ENCODE results near the gene PNPLA5. TPM values are rescaled to one million over a fixed set of nuclear protein-coding genes. Genes with fewer than 3 reads are reported as not detected.

The PNPLA5 gene
- total and polyA plus RNA-seq, 2 of the 13 experiments (the other 11 are each of a cell fraction or from before 2014, with no cell fraction given): not detected

- TF ChIP-seq, protein P1, sequence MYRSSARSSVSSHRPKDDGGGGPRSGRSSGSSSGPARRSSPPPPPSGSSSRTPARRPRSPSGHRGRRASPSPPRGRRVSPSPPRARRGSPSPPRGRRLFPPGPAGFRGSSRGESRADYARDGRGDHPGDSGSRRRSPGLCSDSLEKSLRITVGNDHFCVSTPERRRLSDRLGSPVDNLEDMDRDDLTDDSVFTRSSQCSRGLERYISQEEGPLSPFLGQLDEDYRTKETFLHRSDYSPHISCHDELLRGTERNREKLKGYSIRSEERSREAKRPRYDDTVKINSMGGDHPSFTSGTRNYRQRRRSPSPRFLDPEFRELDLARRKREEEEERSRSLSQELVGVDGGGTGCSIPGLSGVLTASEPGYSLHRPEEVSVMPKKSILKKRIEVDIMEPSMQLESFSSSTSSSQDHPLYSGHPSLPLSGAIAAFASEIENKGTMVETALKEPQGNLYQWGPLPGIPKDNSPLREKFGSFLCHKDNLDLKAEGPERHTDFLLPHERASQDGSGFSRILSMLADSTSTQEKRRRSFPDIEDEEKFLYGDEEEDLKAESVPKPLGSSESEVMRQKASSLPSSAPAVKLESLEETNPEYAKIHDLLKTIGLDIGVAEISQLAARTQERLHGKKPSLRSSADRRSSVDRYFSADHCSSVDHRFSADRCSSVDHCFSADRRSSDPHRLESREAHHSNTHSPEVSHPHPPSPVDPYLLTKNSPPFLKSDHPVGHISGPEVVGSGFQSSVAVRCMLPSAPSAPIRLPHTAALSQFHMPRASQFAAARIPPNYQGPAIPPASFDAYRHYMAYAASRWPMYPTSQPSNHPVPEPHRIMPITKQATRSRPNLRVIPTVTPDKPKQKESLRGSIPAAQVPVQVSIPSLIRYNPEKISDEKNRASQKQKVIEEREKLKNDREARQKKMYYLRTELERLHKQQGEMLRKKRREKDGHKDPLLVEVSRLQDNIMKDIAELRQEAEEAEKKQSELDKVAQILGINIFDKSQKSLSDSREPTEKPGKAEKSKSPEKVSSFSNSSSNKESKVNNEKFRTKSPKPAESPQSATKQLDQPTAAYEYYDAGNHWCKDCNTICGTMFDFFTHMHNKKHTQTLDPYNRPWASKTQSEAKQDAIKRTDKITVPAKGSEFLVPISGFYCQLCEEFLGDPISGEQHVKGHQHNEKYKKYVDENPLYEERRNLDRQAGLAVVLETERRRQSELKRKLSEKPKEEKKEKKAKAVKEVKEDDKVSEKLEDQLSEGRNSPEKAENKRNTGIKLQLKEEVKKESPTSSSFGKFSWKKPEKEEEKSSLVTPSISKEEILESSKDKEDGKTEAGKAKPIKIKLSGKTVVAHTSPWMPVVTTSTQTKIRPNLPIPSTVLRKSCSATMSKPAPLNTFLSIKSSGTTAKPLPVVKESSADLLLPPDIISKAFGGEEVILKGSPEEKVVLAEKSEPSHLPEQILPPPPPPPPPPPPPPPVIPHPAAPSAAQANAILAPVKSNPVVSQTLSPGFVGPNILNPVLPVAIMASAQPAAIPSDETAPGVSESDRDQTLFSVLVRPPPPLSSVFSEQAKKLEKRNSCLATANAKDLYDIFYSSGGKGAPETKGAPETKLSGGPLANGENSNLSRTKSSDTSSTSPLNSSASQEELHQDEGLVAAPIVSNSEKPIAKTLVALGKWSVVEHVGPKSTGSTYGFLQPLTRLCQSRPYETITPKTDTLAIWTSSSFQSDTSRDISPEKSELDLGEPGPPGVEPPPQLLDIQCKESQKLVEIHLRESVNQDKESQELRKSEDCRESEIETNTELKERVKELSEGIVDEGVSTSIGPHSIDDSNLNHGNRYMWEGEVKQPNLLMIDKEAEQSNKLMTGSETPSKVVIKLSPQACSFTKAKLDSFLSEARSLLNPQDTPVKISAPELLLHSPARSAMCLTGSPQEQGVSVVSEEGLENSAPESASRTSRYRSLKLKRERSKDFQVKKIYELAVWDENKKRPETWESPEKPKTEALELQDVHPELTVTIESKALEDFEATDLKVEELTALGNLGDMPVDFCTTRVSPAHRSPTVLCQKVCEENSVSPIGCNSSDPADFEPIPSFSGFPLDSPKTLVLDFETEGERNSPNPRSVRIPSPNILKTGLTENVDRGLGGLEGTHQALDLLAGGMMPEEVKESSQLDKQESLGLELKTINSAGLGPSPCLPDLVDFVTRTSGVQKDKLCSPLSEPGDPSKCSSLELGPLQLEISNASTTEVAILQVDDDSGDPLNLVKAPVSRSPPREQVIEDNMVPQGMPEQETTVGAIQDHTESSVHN (CRISPR knock-in tag; IDR thresholded peaks at IDR 0.05): no peak
- no peak for TF ChIP-seq NKX3-1 (CRISPR knock-in tag; IDR thresholded peaks at IDR 0.05)
- no peak for TF ChIP-seq ZNF7 (CRISPR knock-in tag; IDR thresholded peaks at IDR 0.05)
- TF ChIP-seq MTA3 (CRISPR knock-in tag; IDR thresholded peaks at IDR 0.05): no peak
- TF ChIP-seq ZNF607 (CRISPR knock-in tag; IDR thresholded peaks at IDR 0.05; ENCODE audit: borderline replicate concordance): peak; percentile 38; the same call in 1 of the 2 replicates
- TF ChIP-seq ZSCAN21 (CRISPR knock-in tag; IDR thresholded peaks at IDR 0.05; ENCODE audit: borderline replicate concordance): no peak
- TF ChIP-seq ZNF256 (CRISPR knock-in tag; conservative IDR thresholded peaks at IDR 0.05): no peak
- TF ChIP-seq TBP (CRISPR knock-in tag; IDR thresholded peaks at IDR 0.05): no peak
- TF ChIP-seq, protein P2, sequence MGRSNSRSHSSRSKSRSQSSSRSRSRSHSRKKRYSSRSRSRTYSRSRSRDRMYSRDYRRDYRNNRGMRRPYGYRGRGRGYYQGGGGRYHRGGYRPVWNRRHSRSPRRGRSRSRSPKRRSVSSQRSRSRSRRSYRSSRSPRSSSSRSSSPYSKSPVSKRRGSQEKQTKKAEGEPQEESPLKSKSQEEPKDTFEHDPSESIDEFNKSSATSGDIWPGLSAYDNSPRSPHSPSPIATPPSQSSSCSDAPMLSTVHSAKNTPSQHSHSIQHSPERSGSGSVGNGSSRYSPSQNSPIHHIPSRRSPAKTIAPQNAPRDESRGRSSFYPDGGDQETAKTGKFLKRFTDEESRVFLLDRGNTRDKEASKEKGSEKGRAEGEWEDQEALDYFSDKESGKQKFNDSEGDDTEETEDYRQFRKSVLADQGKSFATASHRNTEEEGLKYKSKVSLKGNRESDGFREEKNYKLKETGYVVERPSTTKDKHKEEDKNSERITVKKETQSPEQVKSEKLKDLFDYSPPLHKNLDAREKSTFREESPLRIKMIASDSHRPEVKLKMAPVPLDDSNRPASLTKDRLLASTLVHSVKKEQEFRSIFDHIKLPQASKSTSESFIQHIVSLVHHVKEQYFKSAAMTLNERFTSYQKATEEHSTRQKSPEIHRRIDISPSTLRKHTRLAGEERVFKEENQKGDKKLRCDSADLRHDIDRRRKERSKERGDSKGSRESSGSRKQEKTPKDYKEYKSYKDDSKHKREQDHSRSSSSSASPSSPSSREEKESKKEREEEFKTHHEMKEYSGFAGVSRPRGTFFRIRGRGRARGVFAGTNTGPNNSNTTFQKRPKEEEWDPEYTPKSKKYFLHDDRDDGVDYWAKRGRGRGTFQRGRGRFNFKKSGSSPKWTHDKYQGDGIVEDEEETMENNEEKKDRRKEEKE (IDR thresholded peaks at IDR 0.05): no peak
- TF ChIP-seq, protein P3, sequence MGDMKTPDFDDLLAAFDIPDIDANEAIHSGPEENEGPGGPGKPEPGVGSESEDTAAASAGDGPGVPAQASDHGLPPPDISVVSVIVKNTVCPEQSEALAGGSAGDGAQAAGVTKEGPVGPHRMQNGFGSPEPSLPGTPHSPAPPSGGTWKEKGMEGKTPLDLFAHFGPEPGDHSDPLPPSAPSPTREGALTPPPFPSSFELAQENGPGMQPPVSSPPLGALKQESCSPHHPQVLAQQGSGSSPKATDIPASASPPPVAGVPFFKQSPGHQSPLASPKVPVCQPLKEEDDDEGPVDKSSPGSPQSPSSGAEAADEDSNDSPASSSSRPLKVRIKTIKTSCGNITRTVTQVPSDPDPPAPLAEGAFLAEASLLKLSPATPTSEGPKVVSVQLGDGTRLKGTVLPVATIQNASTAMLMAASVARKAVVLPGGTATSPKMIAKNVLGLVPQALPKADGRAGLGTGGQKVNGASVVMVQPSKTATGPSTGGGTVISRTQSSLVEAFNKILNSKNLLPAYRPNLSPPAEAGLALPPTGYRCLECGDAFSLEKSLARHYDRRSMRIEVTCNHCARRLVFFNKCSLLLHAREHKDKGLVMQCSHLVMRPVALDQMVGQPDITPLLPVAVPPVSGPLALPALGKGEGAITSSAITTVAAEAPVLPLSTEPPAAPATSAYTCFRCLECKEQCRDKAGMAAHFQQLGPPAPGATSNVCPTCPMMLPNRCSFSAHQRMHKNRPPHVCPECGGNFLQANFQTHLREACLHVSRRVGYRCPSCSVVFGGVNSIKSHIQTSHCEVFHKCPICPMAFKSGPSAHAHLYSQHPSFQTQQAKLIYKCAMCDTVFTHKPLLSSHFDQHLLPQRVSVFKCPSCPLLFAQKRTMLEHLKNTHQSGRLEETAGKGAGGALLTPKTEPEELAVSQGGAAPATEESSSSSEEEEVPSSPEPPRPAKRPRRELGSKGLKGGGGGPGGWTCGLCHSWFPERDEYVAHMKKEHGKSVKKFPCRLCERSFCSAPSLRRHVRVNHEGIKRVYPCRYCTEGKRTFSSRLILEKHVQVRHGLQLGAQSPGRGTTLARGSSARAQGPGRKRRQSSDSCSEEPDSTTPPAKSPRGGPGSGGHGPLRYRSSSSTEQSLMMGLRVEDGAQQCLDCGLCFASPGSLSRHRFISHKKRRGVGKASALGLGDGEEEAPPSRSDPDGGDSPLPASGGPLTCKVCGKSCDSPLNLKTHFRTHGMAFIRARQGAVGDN (CRISPR knock-in tag; IDR thresholded peaks at IDR 0.05): no peak
- TF ChIP-seq HNF4A (CRISPR knock-in tag; IDR thresholded peaks at IDR 0.05): peak; percentile 97
- TF ChIP-seq, protein P4, sequence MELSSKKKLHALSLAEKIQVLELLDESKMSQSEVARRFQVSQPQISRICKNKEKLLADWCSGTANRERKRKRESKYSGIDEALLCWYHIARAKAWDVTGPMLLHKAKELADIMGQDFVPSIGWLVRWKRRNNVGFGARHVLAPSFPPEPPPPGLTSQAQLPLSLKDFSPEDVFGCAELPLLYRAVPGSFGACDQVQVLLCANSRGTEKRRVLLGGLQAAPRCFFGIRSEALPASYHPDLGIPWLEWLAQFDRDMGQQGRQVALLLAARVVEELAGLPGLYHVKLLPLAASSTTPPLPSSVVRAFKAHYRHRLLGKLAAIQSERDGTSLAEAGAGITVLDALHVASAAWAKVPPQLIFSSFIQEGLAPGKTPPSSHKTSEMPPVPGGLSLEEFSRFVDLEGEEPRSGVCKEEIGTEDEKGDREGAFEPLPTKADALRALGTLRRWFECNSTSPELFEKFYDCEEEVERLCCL (CRISPR knock-in tag; IDR thresholded peaks at IDR 0.05; ENCODE audit: borderline replicate concordance): no peak
- no peak for TF ChIP-seq SIX1 (CRISPR knock-in tag; IDR thresholded peaks at IDR 0.05; ENCODE audit: borderline replicate concordance)
- TF ChIP-seq RARG (CRISPR knock-in tag; IDR thresholded peaks at IDR 0.05; ENCODE audit: low read depth): no peak
Observed at GRCh38 chr22:43928468-43928867, 36.7 kb upstream of the PNPLA5 start (continued).

Data from HepG2 (cell line).